ENCODE results near the gene KCMF1. TPM values are rescaled to one million over a fixed set of nuclear protein-coding genes. Genes with fewer than 3 reads are reported as not detected.
A peak's percentile ranks its signal among the peaks of the same experiment; 100 is the strongest.
"Not testable (repeated sequence)": the region's sequence is repeated elsewhere in the genome, so short reads cannot be mapped to it uniquely, and the experiment has no call there.

The KCMF1 gene
- total RNA-seq, 1 donor from 2014 or later = 98.1 TPM

DNA sequence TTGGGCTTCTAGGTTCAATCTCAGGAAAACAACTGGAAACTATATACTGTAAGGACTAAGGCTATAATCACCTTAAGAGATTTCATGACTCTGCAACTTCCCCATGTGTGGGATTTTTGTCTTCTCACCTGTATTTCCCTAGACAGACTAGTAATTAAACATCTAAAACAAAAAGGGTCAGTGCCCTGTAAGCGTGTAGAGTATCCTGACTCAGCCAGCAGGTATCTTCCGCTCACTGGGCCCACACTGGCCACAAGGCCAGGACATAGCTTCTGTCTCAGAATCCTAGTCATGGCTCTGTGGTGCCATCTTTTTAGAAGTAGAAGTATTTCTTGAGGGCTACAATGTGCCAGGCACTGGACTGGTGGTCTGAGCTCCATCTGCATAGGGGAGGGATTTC, 28.8 kb upstream of the KCMF1 start:
- Mint-ChIP-seq H3K9me3 (peaks cover 3% of the 10 kb centered on the region), H3K27ac (no peak overlapping the region), H3K4me1 (ENCODE audit: low read depth) (peaks cover 68% of the 10 kb centered on the region), H3K4me3 (no peak overlapping the region), H3K27me3 (ENCODE audit: insufficient read depth) (no peaks in the 10 kb centered on the region), H3K36me3 (ENCODE audit: low read depth) (peaks cover 22% of the 10 kb centered on the region)
- no peak for DNase-seq (ENCODE audit: low spot score)
- intact Hi-C loops (cut with micrococcal nuclease) = no loop called here

DNA sequence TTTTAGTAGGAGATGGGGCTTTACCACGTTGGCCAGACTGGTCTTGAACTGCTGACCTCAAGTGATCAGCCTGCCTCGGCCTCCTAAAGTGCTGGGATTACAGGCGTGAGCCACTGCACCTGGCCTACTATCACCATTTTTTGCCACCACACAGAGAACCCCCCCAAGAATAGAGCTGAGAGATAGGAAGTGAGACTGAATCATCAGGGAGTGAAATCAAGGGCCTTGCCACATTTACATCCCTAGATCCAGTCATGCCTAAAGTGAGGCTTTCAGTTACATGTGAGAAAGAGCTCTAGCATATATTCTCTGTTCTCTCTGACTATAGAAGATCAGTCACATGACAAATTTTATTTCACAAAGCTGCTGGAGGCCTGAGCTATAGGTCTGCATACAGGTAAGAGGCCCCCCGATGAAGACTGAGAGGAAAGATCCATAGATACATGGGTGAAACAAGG, 28.0 kb upstream of the KCMF1 start:
- Mint-ChIP-seq H3K4me3 (peak overlapping the region; percentile 5), H3K4me1 (ENCODE audit: low read depth) (peaks cover 68% of the 10 kb centered on the region), H3K27me3 (ENCODE audit: insufficient read depth) (no peaks in the 10 kb centered on the region), H3K36me3 (ENCODE audit: low read depth) (peaks cover 21% of the 10 kb centered on the region), H3K27ac (peak overlapping the region; percentile 54), H3K9me3 (peaks cover 3% of the 10 kb centered on the region)
- no peak for DNase-seq (ENCODE audit: low spot score)
- intact Hi-C loops (cut with micrococcal nuclease) = no loop called here

DNA sequence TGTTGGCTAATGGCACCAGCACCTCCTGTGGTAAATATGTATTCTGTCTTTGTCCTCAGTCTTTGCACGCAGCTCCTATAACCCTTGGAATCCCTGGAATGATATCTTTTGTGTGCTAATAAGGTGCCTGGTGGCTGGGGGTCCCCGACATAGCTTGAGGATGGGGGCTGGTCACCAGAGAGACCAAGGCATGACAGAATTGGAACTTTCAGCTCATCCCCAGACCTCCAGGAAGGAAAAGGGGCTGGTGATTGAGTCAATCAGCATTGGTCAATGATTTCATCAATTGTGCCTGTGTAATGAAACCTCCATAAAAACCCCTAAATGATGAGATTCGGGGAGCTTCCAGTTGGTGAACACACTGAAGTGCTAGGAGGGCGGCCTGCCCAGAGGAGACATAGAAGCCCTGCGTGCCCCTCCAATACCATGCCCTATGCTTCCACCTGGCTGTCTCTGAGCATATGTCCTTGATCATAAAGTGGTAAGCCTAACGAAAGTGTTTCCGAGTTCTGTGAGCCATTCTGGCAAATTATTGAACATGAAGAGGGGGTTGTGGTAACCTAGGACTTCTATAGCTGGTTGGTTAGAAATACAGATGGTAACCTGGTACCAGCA, 26.6 kb upstream of the KCMF1 start:
- Mint-ChIP-seq H3K4me1 (ENCODE audit: low read depth) (peaks cover 57% of the 10 kb centered on the region), H3K27ac (peak overlapping the region; percentile 89), H3K27me3 (ENCODE audit: insufficient read depth) (no peaks in the 10 kb centered on the region), H3K9me3 (peaks cover 3% of the 10 kb centered on the region), H3K36me3 (ENCODE audit: low read depth) (peaks cover 18% of the 10 kb centered on the region), H3K4me3 (peak overlapping the region; percentile 48)
- DNase-seq (ENCODE audit: low spot score) = no peak
- intact Hi-C loops (cut with micrococcal nuclease) = no loop called here

DNA sequence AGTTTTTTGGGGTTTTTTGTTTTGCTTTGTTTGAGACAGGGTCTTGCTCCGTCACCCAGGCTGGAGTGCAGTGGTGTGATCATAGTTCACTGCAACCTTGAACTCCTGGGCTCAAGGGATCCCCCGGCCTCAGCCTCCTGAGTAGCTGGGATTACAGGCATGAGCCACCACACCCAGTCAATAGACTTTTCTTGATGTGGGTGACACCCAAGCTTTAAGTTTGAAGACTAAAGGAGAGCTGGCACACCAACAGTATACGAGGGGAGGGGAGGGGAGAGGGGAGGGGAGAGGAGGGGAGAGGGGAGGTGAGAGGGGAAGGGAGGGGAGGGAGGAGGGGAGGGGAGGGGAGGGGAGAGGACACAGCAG, 25.1 kb upstream of the KCMF1 start:
- peaks cover 46% of the 10 kb centered on the region for H3K4me1 Mint-ChIP-seq (ENCODE audit: low read depth)
- H3K27me3 Mint-ChIP-seq (ENCODE audit: insufficient read depth); H3K4me3 Mint-ChIP-seq; DNase-seq (ENCODE audit: low spot score); H3K9me3 Mint-ChIP-seq: not testable (repeated sequence)
- intact Hi-C loops (cut with micrococcal nuclease) = loop anchor here (1.0 kb wide), 5 partner anchors 8 to 68 kb away; partner anchors contain the start of gene TMSB10
- H3K36me3 Mint-ChIP-seq (ENCODE audit: low read depth) = peaks cover 16% of the 10 kb centered on the region
- H3K27ac Mint-ChIP-seq = peak overlapping the region; percentile 91

DNA sequence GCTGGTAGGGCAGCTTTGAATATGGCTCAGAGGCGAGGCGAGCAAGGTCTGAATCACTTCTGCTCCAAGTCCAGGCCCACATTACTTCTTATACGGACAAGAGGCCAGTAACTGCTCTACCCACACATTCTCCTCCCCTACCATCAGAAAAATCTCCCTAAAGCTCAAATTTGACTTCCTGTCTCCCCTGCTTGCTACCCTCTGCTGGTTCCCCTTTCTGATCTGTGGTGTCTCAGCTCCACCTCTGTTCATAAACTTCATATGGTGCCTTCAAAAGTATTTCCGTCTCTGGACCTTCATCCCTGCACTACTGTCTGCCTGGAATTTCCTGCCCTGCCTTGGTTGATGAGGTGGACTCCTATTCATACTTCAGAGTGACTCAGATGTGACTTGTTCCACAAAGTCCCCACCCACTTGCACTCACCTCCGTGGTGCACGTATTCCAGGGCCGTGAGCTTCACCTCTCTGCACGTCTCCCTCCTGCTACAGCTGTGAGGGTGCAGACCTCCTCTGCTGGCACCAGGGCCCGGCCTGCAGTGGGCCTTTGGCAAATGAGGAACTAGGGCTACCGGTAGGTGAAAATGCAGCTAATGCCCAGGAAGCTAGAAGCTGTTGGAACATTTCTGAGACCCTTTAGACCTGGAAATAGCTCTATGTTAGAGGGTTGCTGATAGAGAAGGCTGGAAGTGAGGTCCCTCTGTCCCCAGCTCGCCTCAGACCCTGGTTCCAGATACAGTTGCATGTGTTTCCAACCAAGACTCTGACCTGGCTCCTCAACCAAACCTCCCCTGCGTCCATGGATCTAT, 24.6 kb upstream of the KCMF1 start:
- Mint-ChIP-seq H3K4me3 (peak overlapping the region; percentile 43), H3K27me3 (ENCODE audit: insufficient read depth) (no peaks in the 10 kb centered on the region), H3K27ac (peak overlapping the region; percentile 91), H3K9me3 (peaks cover 3% of the 10 kb centered on the region), H3K36me3 (ENCODE audit: low read depth) (peaks cover 16% of the 10 kb centered on the region), H3K4me1 (ENCODE audit: low read depth) (peaks cover 40% of the 10 kb centered on the region)
- DNase-seq (ENCODE audit: low spot score) = peak; percentile 63
- intact Hi-C loops (cut with micrococcal nuclease) = loop anchor here (1.0 kb wide), 5 partner anchors 8 to 68 kb away; partner anchors contain the start of gene TMSB10

DNA sequence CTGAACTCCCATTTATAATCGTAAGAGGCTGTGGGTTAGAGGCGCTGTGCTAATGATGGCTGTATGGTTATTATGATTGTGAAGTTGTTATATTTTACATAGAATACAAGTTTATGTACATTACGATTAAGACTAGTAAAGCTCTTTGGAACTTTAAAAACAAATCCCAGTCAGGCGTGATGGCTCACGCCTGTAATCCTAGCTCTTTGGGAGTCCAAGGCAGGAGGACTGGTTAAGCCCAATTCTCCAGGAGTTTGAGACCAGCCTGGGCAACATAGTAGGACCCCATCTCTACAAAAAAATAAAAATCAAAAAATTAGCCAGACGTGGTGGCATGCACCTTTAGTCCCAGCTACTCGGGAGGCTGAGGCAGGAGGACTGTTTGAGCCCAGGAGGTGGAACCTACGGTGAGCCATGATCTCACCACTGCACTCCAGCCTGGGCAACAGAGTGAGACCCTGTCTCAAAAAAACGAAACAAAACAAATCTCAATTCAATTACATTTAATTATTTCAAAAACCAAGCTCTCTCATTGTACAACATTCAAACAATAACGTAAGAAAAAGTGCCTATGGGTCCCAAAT, 23.9 kb upstream of the KCMF1 start:
- DNase-seq (ENCODE audit: low spot score) = no peak
- H3K4me1 Mint-ChIP-seq (ENCODE audit: low read depth) = peaks cover 38% of the 10 kb centered on the region
- H3K9me3 Mint-ChIP-seq = peaks cover 3% of the 10 kb centered on the region
- H3K27me3 Mint-ChIP-seq (ENCODE audit: insufficient read depth) = no peaks in the 10 kb centered on the region
- peak overlapping the region; percentile 91 for H3K27ac Mint-ChIP-seq
- peaks cover 16% of the 10 kb centered on the region for H3K36me3 Mint-ChIP-seq (ENCODE audit: low read depth)
- intact Hi-C loops (cut with micrococcal nuclease) = no loop called here
- no peak overlapping the region for H3K4me3 Mint-ChIP-seq

DNA sequence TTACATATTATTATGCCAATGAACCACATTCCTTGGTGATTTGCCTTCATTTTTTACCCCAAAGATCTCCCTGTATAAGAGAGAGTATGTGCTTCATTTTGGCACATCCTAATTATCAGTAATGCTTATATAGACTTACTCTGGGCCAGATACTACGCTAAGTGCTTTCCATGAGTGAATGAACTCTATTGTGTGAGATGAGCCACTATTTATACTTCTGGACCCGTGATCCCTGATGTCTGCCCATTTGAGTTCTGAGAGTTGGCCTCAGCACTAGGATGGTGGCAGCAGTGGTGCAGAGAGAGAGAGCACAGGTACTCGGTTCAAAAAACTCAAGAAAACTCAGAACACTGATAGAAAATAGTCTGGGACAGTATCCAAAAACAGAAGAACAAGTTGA, 17.4 kb upstream of the KCMF1 start:
- no peak for DNase-seq (ENCODE audit: low spot score)
- intact Hi-C loops (cut with micrococcal nuclease) = no loop called here
- no peaks in the 10 kb centered on the region for H3K9me3 Mint-ChIP-seq

DNA sequence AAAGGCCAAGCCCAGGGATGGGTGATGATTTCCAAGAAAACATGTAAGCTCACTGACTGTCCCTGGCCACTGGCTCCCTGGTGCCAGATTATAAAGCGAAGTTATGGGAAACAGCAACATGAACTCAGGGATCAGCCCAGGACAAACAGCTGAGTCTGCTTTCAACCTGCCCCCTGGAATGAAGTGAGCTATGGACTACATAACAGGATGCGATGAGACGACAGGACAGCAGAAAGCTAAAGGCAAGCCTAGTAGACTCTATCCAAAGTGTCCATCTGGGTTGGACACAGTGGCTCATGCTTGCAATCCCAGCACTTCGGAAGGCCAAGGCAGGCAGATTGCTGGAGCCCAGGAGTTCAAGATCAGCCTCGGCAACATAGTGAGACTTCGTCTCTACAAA, 16.6 kb upstream of the KCMF1 start:
- peaks cover 22% of the 10 kb centered on the region for H3K36me3 Mint-ChIP-seq (ENCODE audit: low read depth)
- no peak overlapping the region for H3K27ac Mint-ChIP-seq
- peaks cover 17% of the 10 kb centered on the region for H3K4me1 Mint-ChIP-seq (ENCODE audit: low read depth)
- intact Hi-C loops (cut with micrococcal nuclease) = no loop called here
- no peak for DNase-seq (ENCODE audit: low spot score)
- H3K4me3 Mint-ChIP-seq = no peak overlapping the region
- no peaks in the 10 kb centered on the region for H3K9me3 Mint-ChIP-seq
- no peaks in the 10 kb centered on the region for H3K27me3 Mint-ChIP-seq (ENCODE audit: insufficient read depth)

More for the DNA sequence above, 17.4 kb upstream of the KCMF1 start:
- Mint-ChIP-seq H3K36me3 (ENCODE audit: low read depth) (peaks cover 22% of the 10 kb centered on the region), H3K27ac (no peak overlapping the region), H3K4me3 (no peak overlapping the region), H3K27me3 (ENCODE audit: insufficient read depth) (no peaks in the 10 kb centered on the region), H3K4me1 (ENCODE audit: low read depth) (peaks cover 15% of the 10 kb centered on the region)

DNA sequence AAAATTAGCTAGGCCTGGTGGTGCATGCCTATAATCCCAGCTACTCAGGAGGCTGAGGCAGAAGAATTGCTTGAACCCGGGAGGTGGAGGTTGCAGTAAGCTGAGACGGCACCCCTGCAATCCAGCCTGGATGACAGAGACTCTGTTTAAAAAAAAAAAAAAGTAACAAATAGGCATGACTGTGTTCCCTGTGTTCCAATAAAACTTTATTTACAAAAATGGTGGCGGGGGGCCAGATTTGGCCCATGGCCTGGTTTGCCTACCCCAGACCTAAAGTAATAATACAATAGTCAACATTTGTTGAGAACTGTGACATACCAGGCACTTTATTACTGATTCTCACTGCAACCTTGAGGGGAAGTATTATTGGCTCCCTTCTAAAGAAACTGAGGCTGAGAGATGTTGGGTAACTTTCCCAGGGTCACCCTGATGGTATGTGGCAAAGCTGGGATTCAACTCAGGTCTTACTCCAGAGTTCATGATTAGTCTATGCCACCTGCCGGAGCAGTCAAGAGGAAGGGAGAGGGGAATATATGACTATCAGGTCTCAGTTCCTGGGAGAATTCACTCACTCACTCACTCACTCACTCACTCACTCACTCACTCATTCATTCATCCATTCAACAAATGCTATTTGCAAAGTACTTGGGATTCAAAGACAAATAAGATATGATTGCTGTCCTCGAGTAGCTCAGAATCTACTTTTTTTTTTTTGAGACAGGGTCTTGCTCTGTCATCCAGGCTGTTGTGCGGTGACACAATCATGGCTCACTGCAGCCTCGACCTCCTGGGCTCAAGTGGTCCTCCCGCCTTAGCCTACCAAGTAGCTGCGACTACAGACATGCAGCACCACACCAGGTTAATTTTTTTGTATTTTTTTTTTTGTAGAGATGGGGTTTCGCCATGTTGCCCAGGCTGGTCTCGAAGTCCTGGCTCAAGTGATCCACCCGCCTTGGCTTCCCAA, 14.3 kb upstream of the KCMF1 start:
- Mint-ChIP-seq H3K9me3 (no peaks in the 10 kb centered on the region), H3K4me3 (no peak overlapping the region), H3K27me3 (ENCODE audit: insufficient read depth) (no peaks in the 10 kb centered on the region), H3K36me3 (ENCODE audit: low read depth) (peaks cover 24% of the 10 kb centered on the region), H3K27ac (peak overlapping the region; percentile 67), H3K4me1 (ENCODE audit: low read depth) (peaks cover 25% of the 10 kb centered on the region)
- intact Hi-C loops (cut with micrococcal nuclease) = no loop called here
- no peak for DNase-seq (ENCODE audit: low spot score)

DNA sequence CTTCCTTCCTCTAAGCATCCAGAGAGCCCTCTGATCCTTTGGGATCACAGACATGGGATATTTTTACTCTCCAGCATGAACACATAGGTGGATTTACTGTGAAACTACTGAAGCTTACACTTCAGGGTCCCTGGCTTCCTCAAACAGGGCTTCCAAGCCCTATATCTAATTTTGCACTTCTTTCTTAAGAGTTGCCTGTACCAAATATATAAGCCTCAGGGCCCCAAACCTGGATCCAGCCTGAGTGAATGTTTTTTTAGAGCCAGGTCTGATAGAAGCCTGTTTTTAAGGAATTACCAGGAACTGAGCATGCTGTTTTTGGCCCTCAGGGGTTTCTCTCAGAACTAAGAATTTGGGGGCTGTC, 13.2 kb upstream of the KCMF1 start:
- no peaks in the 10 kb centered on the region for H3K9me3 Mint-ChIP-seq
- intact Hi-C loops (cut with micrococcal nuclease) = no loop called here
- no peaks in the 10 kb centered on the region for H3K27me3 Mint-ChIP-seq (ENCODE audit: insufficient read depth)
- H3K4me3 Mint-ChIP-seq = no peak overlapping the region
- H3K27ac Mint-ChIP-seq = no peak overlapping the region
- peaks cover 27% of the 10 kb centered on the region for H3K4me1 Mint-ChIP-seq (ENCODE audit: low read depth)
- no peak for DNase-seq (ENCODE audit: low spot score)
- peaks cover 27% of the 10 kb centered on the region for H3K36me3 Mint-ChIP-seq (ENCODE audit: low read depth)

DNA sequence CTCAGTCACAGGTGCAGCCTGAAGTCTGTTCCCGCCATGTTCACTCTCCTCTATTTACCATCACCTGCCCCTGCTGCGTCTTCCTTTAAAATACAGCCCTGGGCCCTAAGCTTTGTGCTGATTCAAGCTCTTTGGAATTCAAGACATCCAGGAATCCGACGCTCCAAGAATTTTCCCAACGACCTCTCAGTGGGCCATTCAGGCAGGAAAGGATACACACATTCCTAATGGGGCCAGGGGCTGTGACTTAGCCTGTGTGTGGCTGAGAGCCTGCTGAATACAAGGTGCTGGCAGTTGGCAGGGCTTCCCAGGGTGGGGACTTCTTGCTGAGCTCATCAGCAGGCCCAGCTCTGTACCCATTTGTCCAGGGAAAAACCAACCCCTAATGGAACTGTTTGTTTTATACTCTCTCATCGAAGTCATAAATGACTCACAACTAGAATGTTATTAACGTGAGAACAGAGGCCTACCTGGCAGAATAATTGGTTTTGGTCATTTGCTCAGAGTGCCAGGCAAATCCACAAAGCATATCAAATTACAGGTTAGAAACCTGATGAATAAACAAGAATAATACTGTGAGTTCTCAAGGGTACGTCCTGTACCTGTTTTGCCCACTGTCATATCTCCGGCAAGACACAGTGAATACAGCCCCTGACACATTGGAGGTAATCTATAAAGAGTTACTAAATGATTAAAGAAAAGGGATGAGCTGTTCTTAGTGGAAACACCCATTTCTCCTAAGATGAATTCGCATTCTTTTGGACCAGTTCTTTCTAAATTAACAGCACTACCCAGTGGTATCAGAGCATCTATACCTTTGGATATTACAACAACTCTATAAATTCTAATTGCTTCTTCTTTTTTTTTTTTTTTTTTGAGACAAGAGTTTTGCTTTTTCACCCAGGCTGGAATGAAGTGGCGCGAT, 12.6 kb upstream of the KCMF1 start:
- Mint-ChIP-seq H3K27me3 (ENCODE audit: insufficient read depth) (no peaks in the 10 kb centered on the region), H3K27ac (no peak overlapping the region)

More for the DNA sequence above, 12.6 kb upstream of the KCMF1 start:
- Mint-ChIP-seq H3K4me3 (no peak overlapping the region), H3K36me3 (ENCODE audit: low read depth) (peaks cover 33% of the 10 kb centered on the region), H3K9me3 (no peaks in the 10 kb centered on the region), H3K4me1 (ENCODE audit: low read depth) (peaks cover 33% of the 10 kb centered on the region)
- DNase-seq (ENCODE audit: low spot score) = no peak
- intact Hi-C loops (cut with micrococcal nuclease) = no loop called here
